Smooth muscle cell (in vitro differentiated cells): ENCODE data around the gene CABLES2. TPM values are rescaled to one million over a fixed set of nuclear protein-coding genes. Genes with fewer than 3 reads are reported as not detected.

Source experiments
- DNase-seq: peaks from one replicate; lab custom pipeline; 2025; ENCODE audit not compliant: unreplicated experiment; lab: John Stamatoyannopoulos, UW
- H2AFZ ChIP-seq: fragments of 200-600 bp; sonication (generic); 2 replicates; pipeline ENCODE4 v1.6.0; 2016; ENCODE audit warnings: antibody characterized with exemption, low read depth, mild to moderate bottlenecking
- H3F3A ChIP-seq: fragments of 200-600 bp; sonication (generic); 2 replicates; pipeline ENCODE4 v1.6.0; 2017; ENCODE audit warnings: antibody characterized with exemption, low read depth
- H3K27ac ChIP-seq: fragments of 200-600 bp; sonication (generic); 2 replicates; pipeline ENCODE4 v1.5.1; 2016; ENCODE audit warnings: low read depth, mild to moderate bottlenecking
- H3K27me3 ChIP-seq: fragments of 200-600 bp; sonication (generic); 2 replicates; pipeline ENCODE4 v1.6.1; 2016; ENCODE audit warnings: low read depth, mild to moderate bottlenecking
- H3K36me3 ChIP-seq: fragments of 200-600 bp; sonication (generic); 2 replicates; pipeline ENCODE4 v1.5.1; 2016; ENCODE audit warnings: low read depth
- H3K4me1 ChIP-seq: fragments of 200-600 bp; sonication (generic); 2 replicates; pipeline ENCODE4 v1.5.1; 2016; ENCODE audit warnings: low read depth
- H3K4me2 ChIP-seq: fragments of 200-600 bp; sonication (generic); 2 replicates; pipeline ENCODE4 v1.6.0; 2016; ENCODE audit warnings: mild to moderate bottlenecking
- H3K4me3 ChIP-seq: fragments of 200-600 bp; sonication (generic); 2 replicates; pipeline ENCODE4 v1.5.1; 2016; ENCODE audit warnings: mild to moderate bottlenecking
- H3K79me2 ChIP-seq: fragments of 200-600 bp; sonication (generic); 2 replicates; pipeline ENCODE4 v1.6.0; 2016; ENCODE audit warnings: low read depth, mild to moderate bottlenecking
- H3K9ac ChIP-seq: fragments of 200-600 bp; sonication (generic); 2 replicates; pipeline ENCODE4 v1.6.0; 2016; ENCODE audit warnings: low read depth
- H3K9me3 ChIP-seq: fragments of 200-600 bp; sonication (generic); replicated peaks from 2 replicates; pipeline ENCODE4 v1.5.1; 2016; ENCODE audit warnings: low read depth
- H4K20me1 ChIP-seq: fragments of 200-600 bp; sonication (generic); 2 replicates; pipeline ENCODE4 v1.6.0; 2016; ENCODE audit warnings: low read depth
- CTCF ChIP-seq: fragments of 200-600 bp; sonication (generic); IDR thresholded peaks from 2 replicates; pipeline ENCODE4 v1.5.1; 2017; ENCODE audit warnings: borderline replicate concordance, mild to moderate bottlenecking, antibody characterized with exemption; ENCODE audit not compliant: insufficient read depth, poor library complexity, severe bottlenecking
- WGBS: methylation state at CpG from one replicate; pipeline ENCODE4 v1.1.7; 2016; ENCODE audit warnings: low lambda C conversion rate; 5-methylcytosine and 5-hydroxymethylcytosine counted together
- polyA plus RNA-seq: library from polyadenylated mRNA; unstranded; fragments of >200 nt; fragmentation: Nextera tagmentation; extraction: Ambion mirVana; gene quantifications from 2 replicates; pipeline ENCODE4 v1.2.1, GENCODE V29; 2016
- total RNA-seq: library from RNA; depleted of rRNA; stranded (reverse); fragments of >200 nt; gene quantifications from 2 replicates; pipeline ENCODE4 v1.2.3, GENCODE V29; 2014

CABLES2 gene
- 5.2 and 7.6 TPM in 2 replicates for total RNA-seq
- polyA plus RNA-seq: 7.4 and 13.7 TPM in 2 replicates

GRCh38 chr20:62407221-62407992 is at the start of gene CABLES2:
TSS of gene CABLES2 (minus strand) at chr20:62407285. CDS start at chr20:62407276, 9 bp downstream.
- Histone ChIP-seq H3K79me2 (peaks cover 11% of the 10 kb centered on the region), H3K4me1 (peaks cover 11% of the 10 kb centered on the region), H3K4me3 (peak within 1 kb of the TSS; percentile 57), H3K4me2 (peak within 1 kb of the TSS; percentile 96), H2AFZ (peak within 1 kb of the TSS; percentile 86), H3K36me3 (no peaks in the 10 kb centered on the region), H3K9me3 (no peaks in the 10 kb centered on the region), H4K20me1 (peaks cover 6% of the 10 kb centered on the region), H3K9ac (peak within 1 kb of the TSS; percentile 81), H3K27ac (no peak within 1 kb of the TSS), H3F3A (no peaks in the 10 kb centered on the region), H3K27me3 (no peaks in the 10 kb centered on the region)
- WGBS: 12% methylated on average over 40 of the region's 73 CpGs
- DNase-seq: peak; percentile 39
- TF ChIP-seq CTCF: no peak

GRCh38 chr20:62455929-62456328 is 48.8 kb upstream of the CABLES2 start:
- Histone ChIP-seq H3K4me2 (no peak overlapping the region), H3K9me3 (no peaks in the 10 kb centered on the region), H3K27me3 (no peaks in the 10 kb centered on the region), H3F3A (no peaks in the 10 kb centered on the region), H3K9ac (no peak overlapping the region), H3K27ac (no peak overlapping the region), H3K4me3 (no peak overlapping the region), H3K4me1 (no peaks in the 10 kb centered on the region), H3K79me2 (no peaks in the 10 kb centered on the region), H3K36me3 (no peaks in the 10 kb centered on the region), H4K20me1 (no peaks in the 10 kb centered on the region), H2AFZ (no peak overlapping the region)
- TF ChIP-seq CTCF: no peak
- 89% methylated on average over 15 of the region's 15 CpGs for WGBS
- DNase-seq: no peak

- Histone ChIP-seq H3K79me2 (no peaks in the 10 kb centered on the region), H3K9ac (no peak overlapping the region), H3F3A (no peaks in the 10 kb centered on the region), H3K9me3 (no peaks in the 10 kb centered on the region), H3K4me2 (no peak overlapping the region), H3K27ac (no peak overlapping the region), H3K4me1 (no peaks in the 10 kb centered on the region), H3K27me3 (no peaks in the 10 kb centered on the region), H3K36me3 (no peaks in the 10 kb centered on the region), H4K20me1 (no peaks in the 10 kb centered on the region), H2AFZ (peak overlapping the region; percentile 24), H3K4me3 (no peak overlapping the region)
- 54% methylated on average over 30 of the region's 30 CpGs for WGBS
- TF ChIP-seq CTCF: no peak
- no peak for DNase-seq
Observed at GRCh38 chr20:62454904-62455636, 48.0 kb upstream of the CABLES2 start.
